RPMI7951 (cell line): ENCODE results near the gene PTPRM. TPM values are rescaled to one million over a fixed set of nuclear protein-coding genes. Genes with fewer than 3 reads are reported as not detected.
A peak's percentile ranks its signal among the peaks of the same experiment; 100 is the strongest.

Source experiments
- DNase-seq: peaks from one replicate; pipeline ENCODE4 v3.0.0-alpha.2; 2012; ENCODE audit warnings: low read depth
- total RNA-seq: library from RNA; depleted of rRNA; stranded (reverse); fragments of >200 nt; shearing (Covaris generic); gene quantifications from 2 replicates; pipeline ENCODE4 v1.2.3, GENCODE V29; 2014

Gene PTPRM
- total RNA-seq, 1 experiment from 2014 or later, result 51.8 TPM

- peak; percentile 64 for DNase-seq
Measured at GRCh38 chr18:7567474-7568425, 634 bp downstream of the PTPRM start.

- DNase-seq, result no peak
Measured at GRCh38 chr18:7568426-7568825, 1.3 kb downstream of the PTPRM start.

- no peak for DNase-seq
Measured at GRCh38 chr18:7571626-7572025, 4.5 kb downstream of the PTPRM start.

GRCh38 chr18:7572822-7573221 is 5.7 kb downstream of the PTPRM start:
- DNase-seq, result peak; percentile 46

GRCh38 chr18:7575465-7576028 is 8.4 kb downstream of the PTPRM start:
- peak; percentile 45 for DNase-seq

- no peak for DNase-seq
Measured at GRCh38 chr18:7576077-7576476, 9.0 kb downstream of the PTPRM start.

- DNase-seq, result peak; percentile 48
Measured at GRCh38 chr18:7576685-7577084, 9.6 kb downstream of the PTPRM start.

- peak; percentile 38 for DNase-seq
Measured at GRCh38 chr18:7577706-7578105, 10.6 kb downstream of the PTPRM start.

GRCh38 chr18:7579176-7579917 is 12.2 kb downstream of the PTPRM start:
- DNase-seq, result no peak

- DNase-seq, result no peak
Measured at GRCh38 chr18:7579918-7580542, 12.9 kb downstream of the PTPRM start.

GRCh38 chr18:7584646-7585275 is 17.6 kb downstream of the PTPRM start:
- no peak for DNase-seq

- no peak for DNase-seq
Measured at GRCh38 chr18:7585276-7585670, 18.2 kb downstream of the PTPRM start.

GRCh38 chr18:7586379-7586778 is 19.3 kb downstream of the PTPRM start:
- DNase-seq, result no peak

- no peak for DNase-seq
Measured at GRCh38 chr18:7590826-7591560, 23.9 kb downstream of the PTPRM start.

- no peak for DNase-seq
Measured at GRCh38 chr18:7592305-7593071, 25.4 kb downstream of the PTPRM start.

GRCh38 chr18:7593218-7593819 is 26.2 kb downstream of the PTPRM start:
- no peak for DNase-seq

- DNase-seq, result no peak
Measured at GRCh38 chr18:7596147-7596546, 29.0 kb downstream of the PTPRM start.

- DNase-seq, result no peak
Measured at GRCh38 chr18:7597500-7597899, 30.4 kb downstream of the PTPRM start.

GRCh38 chr18:7598167-7599047 is 31.3 kb downstream of the PTPRM start:
- no peak for DNase-seq
